ENCODE data around the gene KPNA3.
"Not testable (repeated sequence)": the region's sequence is repeated elsewhere in the genome, so short reads cannot be mapped to it uniquely, and the experiment has no call there.

DNA sequence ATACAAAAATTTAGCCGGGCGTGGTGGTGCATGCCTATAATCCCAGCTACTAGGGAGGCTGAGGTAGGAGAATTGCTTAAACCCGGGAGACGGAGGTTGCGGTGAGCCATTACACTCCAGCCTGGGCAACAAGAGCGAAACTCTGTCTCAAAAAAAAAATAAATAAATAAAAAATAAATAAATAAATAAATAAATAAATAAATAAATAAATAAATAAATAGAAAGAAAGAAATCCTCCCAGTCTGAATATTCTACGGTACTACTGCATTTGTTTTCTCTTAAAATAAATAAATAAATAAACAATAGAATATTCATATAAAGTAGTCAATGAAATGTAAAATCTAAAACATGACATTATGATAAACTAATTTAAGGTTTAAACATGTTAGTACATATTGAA, 88.2 kb downstream of the KPNA3 start:
- not testable (repeated sequence) for TF ChIP-seq EZH2phosphoT487 (IDR thresholded peaks at IDR 0.05; ENCODE audit: borderline replicate concordance, low read depth); TAF1 (IDR thresholded peaks at IDR 0.05; ENCODE audit: borderline replicate concordance, low read depth, low read length); FOXJ3 (CRISPR knock-in tag; IDR thresholded peaks at IDR 0.05); EP300 (IDR thresholded peaks at IDR 0.05; ENCODE audit: borderline replicate concordance in 1 of 2, low read depth in 1 of 2, low read length in 1 of 2); SIN3A (IDR thresholded peaks at IDR 0.05; ENCODE audit: borderline replicate concordance, low read depth, low read length); GABPA (IDR thresholded peaks at IDR 0.05; ENCODE audit: low read depth)
- TF ChIP-seq, protein P1, sequence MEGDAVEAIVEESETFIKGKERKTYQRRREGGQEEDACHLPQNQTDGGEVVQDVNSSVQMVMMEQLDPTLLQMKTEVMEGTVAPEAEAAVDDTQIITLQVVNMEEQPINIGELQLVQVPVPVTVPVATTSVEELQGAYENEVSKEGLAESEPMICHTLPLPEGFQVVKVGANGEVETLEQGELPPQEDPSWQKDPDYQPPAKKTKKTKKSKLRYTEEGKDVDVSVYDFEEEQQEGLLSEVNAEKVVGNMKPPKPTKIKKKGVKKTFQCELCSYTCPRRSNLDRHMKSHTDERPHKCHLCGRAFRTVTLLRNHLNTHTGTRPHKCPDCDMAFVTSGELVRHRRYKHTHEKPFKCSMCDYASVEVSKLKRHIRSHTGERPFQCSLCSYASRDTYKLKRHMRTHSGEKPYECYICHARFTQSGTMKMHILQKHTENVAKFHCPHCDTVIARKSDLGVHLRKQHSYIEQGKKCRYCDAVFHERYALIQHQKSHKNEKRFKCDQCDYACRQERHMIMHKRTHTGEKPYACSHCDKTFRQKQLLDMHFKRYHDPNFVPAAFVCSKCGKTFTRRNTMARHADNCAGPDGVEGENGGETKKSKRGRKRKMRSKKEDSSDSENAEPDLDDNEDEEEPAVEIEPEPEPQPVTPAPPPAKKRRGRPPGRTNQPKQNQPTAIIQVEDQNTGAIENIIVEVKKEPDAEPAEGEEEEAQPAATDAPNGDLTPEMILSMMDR (IDR thresholded peaks at IDR 0.05): not testable (repeated sequence)
- TF ChIP-seq, protein P2, sequence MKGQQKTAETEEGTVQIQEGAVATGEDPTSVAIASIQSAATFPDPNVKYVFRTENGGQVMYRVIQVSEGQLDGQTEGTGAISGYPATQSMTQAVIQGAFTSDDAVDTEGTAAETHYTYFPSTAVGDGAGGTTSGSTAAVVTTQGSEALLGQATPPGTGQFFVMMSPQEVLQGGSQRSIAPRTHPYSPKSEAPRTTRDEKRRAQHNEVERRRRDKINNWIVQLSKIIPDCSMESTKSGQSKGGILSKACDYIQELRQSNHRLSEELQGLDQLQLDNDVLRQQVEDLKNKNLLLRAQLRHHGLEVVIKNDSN (IDR thresholded peaks at IDR 0.05; ENCODE audit: borderline replicate concordance, low read depth): not testable (repeated sequence)

Data from SK-N-SH (cell line).